ENCODE data around the gene PCMTD2.
"Not testable (repeated sequence)": the region's sequence is repeated elsewhere in the genome, so short reads cannot be mapped to it uniquely, and the experiment has no call there.

DNA sequence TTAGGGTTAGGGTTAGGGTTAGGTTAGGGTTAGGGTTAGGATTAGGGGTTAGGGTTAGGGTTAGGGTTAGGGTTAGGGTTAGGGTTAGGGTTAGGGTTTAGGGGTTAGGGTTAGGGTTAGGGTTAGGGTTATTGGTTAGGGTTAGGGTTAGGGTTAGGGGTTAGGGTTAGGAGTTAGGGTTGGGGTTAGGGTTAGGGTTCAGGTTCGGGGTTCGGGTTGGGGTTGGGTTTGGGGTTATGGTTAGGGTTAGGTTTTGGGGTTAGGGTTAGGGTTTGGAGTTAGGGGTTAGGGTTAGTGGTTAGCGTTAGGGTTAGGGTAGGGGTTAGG lies 31.7 kb downstream of the PCMTD2 start:
- TF ChIP-seq, protein P1, sequence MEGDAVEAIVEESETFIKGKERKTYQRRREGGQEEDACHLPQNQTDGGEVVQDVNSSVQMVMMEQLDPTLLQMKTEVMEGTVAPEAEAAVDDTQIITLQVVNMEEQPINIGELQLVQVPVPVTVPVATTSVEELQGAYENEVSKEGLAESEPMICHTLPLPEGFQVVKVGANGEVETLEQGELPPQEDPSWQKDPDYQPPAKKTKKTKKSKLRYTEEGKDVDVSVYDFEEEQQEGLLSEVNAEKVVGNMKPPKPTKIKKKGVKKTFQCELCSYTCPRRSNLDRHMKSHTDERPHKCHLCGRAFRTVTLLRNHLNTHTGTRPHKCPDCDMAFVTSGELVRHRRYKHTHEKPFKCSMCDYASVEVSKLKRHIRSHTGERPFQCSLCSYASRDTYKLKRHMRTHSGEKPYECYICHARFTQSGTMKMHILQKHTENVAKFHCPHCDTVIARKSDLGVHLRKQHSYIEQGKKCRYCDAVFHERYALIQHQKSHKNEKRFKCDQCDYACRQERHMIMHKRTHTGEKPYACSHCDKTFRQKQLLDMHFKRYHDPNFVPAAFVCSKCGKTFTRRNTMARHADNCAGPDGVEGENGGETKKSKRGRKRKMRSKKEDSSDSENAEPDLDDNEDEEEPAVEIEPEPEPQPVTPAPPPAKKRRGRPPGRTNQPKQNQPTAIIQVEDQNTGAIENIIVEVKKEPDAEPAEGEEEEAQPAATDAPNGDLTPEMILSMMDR (conservative IDR thresholded peaks at IDR 0.05; ENCODE audit: low read depth in 2 of 2): not testable (repeated sequence)
- TF ChIP-seq JUNB (IDR thresholded peaks at IDR 0.05; ENCODE audit: unreplicated experiment); POLR2AphosphoS5 (IDR thresholded peaks at IDR 0.05; ENCODE audit: low read depth); EZH2 (IDR thresholded peaks at IDR 0.05; ENCODE audit: low read depth, unreplicated experiment); NANOG (IDR thresholded peaks at IDR 0.05; ENCODE audit: borderline replicate concordance); EZH2phosphoT487 (IDR thresholded peaks at IDR 0.05; ENCODE audit: unreplicated experiment); ZNF114 (CRISPR knock-in tag; IDR thresholded peaks at IDR 0.05); ETS1 (IDR thresholded peaks at IDR 0.05); STAT1 (IDR thresholded peaks at IDR 0.05; ENCODE audit: unreplicated experiment); CREB1 (CRISPR knock-in tag; IDR thresholded peaks at IDR 0.05; ENCODE audit: low read depth); ZNF331 (CRISPR knock-in tag; IDR thresholded peaks at IDR 0.05; ENCODE audit: low read depth): not testable (repeated sequence)
- TF ChIP-seq, protein P2, sequence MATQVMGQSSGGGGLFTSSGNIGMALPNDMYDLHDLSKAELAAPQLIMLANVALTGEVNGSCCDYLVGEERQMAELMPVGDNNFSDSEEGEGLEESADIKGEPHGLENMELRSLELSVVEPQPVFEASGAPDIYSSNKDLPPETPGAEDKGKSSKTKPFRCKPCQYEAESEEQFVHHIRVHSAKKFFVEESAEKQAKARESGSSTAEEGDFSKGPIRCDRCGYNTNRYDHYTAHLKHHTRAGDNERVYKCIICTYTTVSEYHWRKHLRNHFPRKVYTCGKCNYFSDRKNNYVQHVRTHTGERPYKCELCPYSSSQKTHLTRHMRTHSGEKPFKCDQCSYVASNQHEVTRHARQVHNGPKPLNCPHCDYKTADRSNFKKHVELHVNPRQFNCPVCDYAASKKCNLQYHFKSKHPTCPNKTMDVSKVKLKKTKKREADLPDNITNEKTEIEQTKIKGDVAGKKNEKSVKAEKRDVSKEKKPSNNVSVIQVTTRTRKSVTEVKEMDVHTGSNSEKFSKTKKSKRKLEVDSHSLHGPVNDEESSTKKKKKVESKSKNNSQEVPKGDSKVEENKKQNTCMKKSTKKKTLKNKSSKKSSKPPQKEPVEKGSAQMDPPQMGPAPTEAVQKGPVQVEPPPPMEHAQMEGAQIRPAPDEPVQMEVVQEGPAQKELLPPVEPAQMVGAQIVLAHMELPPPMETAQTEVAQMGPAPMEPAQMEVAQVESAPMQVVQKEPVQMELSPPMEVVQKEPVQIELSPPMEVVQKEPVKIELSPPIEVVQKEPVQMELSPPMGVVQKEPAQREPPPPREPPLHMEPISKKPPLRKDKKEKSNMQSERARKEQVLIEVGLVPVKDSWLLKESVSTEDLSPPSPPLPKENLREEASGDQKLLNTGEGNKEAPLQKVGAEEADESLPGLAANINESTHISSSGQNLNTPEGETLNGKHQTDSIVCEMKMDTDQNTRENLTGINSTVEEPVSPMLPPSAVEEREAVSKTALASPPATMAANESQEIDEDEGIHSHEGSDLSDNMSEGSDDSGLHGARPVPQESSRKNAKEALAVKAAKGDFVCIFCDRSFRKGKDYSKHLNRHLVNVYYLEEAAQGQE (IDR thresholded peaks at IDR 0.05; ENCODE audit: unreplicated experiment): not testable (repeated sequence)
